NCI-H2029 (cell line): ENCODE data around the gene EPHA4.
"Not testable (repeated sequence)": the region's sequence is repeated elsewhere in the genome, so short reads cannot be mapped to it uniquely, and the experiment has no call there.

ENCODE experiments used
- DNase-seq: peaks from one replicate; lab custom pipeline; 2025; lab: John Stamatoyannopoulos, UW

The EPHA4 gene

DNA sequence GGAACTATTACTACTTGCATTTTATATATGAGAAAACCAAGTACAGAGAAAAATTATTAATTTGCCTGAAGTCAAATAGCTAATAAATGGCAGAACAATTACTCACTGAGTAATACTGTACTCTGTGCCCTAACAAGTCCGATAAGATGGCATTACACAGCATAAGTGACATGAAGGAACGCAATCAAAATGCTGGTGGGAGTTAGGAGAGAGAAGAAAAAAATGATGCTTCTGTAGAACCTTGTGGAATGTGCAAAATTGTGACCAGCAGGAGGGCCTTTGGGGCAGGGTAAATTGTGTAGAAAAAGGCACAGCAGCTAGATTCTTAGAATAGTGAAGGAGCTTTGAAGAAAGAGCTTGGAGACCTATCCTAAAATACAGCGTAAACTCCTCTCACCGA lies 32.9 kb downstream of the EPHA4 start:
- no peak for DNase-seq

DNA sequence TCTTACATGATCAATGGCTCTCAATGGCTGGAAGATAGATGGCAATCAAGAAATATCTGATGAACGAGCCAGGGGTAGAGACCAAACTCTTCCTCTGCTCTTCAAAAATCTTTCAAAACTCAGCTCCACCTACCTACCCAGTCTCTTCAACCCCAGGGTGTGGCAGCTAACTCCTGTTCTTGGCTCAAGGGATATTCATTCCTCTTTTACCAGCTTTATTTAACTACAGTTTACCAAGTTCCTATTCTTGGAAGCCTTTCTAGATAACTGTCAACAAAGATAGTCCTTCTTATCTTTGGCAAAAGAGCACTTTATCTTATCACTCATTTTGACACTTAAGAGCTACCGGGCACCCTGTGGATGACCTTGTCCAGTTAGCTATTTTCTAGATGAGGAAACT lies 36.3 kb downstream of the EPHA4 start:
- no peak for DNase-seq

DNA sequence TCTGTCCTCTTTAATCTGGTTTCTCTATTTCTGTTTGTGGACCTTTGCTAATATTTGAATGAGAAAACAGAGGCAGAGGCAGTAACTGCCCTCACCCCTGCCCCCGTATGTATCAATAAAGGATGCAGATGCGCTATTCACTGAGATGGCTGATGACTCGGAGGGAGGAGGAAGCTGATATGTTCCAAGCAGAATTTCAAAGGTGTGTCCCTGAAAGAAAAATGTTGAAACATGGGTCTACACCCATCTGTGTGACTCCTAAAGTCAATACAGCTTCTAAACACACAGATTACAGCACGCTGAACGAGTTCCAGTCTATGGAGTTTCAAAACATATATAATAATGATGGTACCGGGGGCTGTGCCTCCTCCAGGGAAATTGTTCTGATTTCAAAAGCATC lies 38.8 kb downstream of the EPHA4 start:
- DNase-seq, result no peak

DNA sequence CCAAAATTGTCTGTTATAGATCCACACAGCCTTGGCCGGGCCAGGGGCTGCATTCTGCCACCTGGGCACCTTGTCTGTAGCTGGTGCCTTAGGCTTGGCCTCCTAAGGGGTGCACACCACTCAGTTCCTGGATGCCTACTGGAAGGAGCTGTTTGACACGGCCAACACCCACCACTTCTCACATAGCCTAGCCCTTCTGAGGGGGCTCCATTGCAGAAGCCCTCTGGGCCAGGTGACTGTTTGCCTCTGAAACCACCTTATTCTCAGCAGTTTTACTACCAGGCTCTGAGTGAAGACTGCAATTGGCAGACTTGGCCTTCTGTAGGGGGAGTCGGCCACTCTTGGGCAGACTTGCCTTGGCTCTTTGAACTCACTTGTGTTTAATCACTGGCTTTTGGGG lies 39.5 kb downstream of the EPHA4 start:
- no peak for DNase-seq

DNA sequence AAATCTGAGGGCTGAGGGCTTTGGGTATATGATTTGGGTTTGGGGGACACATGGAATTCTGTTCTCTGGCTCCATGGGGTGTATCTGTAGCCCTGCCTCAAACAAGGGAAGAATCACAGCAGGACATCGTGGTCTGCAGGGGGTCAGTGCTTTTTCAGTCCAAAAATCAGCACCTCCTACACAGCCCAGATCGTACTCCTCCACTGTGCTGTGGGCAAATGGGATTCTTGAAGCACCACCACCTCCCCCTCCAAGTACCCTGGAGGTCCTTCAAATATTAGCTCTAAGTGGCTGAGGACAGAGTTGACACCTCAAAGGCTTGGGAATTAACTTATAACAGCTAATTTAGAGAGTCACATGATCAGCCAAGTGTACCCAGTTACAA lies 41.5 kb downstream of the EPHA4 start:
- no peak for DNase-seq

DNA sequence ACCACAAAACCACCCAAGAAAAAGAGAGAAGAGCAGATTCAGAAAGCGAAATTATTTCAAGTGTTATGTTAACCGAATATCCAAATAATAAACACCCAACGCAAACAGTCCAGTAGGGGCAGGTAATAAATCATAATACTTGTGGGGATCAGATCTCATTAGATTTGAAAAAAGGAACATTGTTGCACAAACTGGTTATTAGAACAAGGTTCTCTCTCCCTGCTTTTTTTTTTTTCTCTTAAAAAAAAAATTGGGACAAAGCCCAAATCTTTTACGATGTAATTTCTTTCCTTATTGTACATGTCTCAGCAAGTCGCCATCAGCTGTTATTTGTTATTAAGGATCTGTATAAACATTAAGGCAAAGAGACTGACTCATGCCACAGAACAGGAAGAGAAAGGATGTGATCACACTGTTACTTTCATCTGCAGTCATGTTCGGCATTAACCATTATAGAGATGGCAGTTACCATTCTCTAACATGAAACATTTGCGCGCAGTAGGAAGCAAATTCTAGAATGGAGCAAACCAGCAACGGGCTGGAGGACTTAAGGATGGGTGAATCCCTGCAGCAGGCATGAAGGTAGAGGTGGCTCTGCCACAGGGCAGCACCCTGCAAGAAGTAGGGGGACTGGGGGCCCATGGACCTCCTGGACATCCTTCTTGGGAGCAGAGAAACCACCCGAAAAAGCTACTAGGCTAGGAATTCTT lies 42.0 kb downstream of the EPHA4 start:
- no peak for DNase-seq

DNA sequence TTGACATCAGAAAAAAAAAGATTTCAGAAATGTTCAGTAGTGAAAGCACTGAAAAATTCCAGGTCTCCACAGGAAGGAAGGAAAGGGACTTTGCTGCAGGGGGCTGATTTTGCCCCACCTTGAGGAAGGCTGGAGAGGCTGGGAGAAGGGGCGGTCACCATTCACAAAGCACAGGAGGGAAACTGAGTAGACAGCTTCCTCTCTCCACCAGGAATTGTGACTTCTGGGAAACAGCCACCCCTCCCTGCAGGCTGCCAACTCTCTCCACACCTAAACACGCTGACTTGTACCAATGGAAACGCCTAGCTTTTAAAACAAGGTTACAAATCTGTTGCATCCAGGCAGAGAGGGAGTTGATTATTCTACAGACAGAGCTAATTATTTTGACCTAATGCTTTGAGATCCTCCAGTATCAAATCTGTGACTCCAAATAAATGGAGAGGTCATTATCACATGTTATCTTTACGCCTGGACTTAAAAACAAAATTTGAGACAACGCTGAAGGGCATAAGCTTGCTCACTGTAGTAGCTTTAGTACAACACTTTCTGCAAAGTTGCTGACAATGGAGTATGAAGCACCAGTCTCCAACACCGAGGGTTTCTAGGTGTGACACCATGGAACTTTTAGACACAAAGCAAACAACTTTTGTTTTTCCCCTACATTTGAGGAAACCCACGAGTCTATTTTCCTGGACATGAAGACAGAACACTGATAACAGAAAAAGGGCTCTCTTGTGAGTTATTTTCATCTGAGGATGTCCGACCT lies 42.7 kb downstream of the EPHA4 start:
- no peak for DNase-seq

DNA sequence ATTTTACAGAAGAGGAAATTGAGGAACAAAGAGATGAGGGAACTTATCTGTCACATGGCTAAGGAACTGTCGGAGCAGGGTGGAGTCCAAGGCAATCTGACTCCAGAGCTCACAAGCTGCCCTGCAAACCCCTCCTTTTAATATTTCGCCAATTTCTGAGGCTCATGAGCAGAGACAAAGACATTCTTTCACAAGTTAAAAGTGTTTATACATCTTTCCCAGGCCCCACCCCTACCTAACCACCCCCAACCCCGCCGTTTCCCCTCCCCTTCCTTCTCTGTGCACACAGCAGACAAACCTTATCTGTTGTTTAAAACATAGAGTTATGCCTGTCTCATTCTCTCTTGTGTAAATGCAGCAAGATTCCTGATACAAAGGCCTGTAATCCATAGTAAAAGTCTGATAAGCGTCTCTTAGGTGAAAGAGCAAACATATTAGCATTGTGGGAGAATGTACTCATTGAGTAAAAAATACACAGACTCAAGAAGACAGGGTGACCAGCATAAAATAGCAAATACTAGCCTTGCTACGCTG lies 44.3 kb downstream of the EPHA4 start:
- DNase-seq, result no peak

DNA sequence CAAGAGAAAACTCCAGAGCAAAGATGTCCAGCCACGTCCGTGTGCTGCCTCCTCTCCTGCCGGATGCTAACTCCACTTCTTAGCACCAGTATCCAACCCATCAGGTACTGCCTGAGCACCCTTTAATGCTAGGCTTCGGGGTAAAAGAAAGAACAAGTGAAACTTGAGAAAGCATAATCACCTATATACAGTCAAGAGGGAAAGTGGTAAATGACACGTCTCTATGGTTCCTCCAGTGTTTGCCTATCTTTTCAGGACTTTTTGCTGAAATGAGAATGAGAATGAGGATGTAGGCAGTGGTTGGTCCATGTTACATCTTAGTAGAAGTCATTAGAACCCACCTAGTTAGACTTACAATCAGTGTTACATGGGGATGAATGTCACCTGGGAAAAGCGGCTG lies 47.9 kb downstream of the EPHA4 start:
- no peak for DNase-seq

DNA sequence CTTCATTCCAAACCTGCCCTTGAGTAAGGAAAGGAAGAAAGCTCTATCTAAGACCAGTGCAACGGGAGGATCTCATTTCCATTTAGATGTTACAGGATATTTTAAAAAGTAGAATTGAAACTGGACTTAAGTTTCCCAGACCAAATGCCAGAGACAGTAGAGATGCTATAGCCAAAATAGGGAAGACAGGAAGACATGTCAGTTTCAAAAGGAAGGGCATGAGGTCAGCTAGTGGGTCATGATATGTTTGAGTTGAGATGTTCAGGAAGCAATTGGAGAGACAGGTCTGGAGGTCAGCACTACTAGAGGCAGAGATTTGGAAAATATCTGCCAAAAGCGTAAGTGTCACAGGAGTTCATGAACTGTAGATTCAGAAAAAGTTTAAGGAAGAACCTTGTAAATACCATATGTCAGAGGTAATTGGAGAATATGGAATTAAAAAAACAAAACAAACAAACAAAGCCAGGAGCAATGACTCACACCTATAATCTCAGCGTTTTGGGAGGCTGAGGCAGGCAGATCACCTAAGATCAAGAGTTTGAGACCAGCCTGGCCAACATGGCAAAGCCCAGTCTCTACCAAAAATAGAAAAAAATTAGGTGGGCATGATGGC lies 50.8 kb downstream of the EPHA4 start:
- DNase-seq, result no peak

DNA sequence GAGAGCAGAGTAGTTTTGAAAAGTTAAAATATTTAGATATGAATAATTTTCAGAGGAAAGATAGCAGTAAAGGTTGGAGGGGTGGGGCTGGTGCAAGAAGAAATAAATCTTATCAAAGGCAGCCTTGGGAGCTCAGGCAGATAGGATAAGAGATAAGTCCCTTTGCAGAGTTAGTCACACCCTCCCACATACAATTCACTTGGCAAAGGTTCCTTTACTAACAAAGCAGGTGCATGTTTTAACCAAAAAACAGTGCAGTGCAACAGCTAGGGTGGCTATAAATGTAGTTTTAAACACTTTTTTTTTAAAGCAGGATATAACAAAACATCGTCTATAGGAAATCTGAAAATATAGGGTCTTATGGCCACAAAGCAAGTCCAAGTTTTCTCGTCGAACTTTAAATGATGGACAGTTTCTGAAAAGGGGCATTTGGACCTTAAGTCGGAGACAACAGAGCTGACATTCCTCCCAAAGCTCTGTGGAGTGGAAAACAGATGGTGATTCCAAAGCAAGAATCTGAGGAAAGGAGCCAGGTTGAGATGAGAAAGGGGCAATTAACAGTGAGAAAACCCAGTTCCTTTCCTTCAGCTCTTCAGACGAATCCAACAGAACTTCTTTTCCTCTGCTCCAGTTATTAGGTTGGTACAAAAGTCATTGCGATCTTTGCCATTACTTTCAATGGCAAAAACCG lies 53.0 kb downstream of the EPHA4 start:
- no peak for DNase-seq

DNA sequence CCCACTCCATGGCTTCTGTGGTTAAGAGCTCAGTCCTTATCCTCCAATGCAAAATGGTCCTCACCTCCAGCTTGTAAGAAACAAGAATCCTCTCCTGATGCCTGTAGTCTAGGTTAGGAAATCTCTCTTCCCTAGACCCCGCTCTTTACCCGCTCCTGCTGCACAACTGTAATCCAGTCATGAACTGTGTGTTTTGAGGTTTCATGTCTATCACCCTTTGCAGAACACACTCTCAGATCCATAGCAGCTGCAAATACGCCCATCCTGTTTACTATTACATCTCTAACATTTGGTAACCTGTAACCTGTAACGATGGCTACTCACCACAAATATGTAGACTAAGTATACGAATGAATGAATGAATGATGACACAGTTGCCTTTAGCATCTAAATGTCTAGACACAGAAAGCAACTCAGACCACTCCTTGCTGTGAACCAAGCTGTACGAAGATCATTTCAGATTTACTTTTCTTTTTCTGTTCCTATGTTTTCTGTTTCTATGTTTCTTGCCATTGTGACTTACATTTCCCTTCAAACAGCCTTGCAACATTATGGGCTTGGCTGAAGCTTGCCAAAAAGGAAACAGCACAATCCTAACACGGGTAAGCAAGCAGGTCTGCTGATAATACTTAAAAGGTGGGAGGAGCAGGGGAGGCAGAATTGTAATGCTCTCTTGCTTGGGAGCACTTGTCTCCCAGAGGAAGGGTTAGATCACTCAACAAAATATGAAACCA lies 53.7 kb downstream of the EPHA4 start:
- DNase-seq, result peak; percentile 20

DNA sequence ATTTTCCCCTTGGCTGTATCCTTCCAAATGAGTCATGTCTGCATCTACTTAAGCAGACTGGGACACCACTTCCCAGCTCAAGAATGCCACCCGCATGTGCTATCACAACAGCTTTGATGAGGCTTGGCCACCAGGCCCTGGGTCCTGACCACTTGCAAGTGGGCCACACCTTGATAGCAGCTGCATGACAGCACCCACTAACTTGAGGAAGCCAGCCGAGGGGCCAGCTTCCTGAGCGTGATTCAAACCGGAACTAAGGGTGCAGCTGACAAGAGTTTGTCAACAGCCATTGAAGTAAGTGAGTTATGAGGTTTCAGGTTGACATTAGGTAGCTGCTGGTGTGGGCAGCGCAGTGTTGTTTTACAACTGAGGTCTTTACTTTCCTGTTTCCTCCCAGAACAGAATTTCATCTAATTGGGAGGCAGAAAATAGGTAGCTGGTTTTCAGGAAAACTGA lies 54.4 kb downstream of the EPHA4 start:
- peak; percentile 29 for DNase-seq

DNA sequence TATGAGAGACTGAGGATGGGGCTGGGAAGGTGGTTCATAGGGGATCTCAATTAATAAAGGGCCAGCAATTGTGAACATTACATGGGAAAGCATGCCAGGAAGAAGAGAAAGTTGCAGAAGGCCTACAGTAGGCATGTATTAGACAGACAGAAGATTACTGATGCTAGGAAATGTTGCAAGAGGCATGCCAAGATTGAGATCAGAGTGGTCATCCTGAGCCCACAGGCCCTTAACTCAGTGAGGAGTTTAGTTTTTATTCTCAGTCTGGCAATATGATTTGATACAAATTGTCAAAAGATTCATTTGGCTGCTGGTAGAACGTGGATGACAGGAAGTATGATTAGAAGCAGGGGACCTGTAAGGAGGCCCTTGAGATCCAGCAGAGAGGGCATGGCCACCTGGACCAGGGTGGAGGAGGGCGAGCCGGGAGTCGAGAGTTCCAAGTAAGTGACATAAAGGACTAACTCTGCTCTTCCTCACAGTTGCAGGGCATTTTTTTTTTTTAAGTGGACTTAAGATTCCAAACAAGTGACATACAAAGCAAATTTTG lies 54.9 kb downstream of the EPHA4 start:
- no peak for DNase-seq

DNA sequence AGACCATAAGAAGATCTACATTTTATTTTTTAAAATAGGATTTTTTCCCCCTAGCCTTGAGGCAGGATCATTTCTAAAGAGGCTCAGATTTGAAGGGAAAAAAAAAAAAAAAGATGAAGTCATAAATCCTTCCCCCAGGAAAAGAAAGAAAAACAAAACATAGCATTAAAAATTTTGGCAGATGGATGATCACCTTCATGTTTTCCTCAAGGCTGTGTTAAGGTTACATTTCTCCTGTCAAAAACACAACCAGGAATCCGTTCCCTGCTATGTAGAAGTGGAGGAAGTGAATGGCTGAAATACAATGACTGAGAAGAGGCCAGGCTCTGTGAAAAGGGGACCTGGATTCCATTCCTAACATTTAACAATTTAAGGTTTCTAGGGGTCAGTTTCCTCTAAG lies 56.2 kb downstream of the EPHA4 start:
- no peak for DNase-seq

DNA sequence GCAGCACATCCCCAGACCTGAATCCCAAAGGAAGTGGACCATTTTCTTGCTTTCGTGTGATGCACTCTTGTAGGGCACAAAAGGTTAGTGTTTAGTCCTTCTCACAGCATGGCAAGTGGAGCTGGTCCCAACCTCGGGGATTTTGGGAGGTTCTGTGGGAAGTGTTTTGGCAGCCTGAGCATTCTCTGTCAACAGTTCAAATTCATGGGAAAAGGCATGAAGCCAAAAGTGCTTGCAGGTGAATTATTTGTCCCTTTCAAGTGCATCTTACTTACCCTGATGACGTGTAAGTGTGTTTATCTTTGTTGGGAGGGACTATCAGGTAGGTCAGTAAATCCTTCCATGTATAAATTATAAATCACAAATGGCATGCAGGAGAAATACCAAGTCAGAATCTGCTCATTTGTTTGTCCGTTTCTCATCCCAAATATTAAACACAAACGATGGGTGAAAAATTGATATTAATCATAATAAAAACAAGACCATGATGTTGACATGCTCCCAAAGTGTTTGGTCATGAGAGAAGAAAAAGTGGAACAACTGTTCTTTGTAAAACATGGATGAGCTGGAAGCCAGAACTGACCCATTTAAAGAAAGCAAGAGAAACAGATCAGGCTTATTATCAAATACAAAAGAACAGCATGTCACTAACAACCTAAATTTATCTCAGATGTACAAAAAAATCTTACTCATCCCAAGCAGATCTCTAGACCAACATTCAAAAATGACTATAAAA lies 57.6 kb downstream of the EPHA4 start:
- DNase-seq, result peak; percentile 78

DNA sequence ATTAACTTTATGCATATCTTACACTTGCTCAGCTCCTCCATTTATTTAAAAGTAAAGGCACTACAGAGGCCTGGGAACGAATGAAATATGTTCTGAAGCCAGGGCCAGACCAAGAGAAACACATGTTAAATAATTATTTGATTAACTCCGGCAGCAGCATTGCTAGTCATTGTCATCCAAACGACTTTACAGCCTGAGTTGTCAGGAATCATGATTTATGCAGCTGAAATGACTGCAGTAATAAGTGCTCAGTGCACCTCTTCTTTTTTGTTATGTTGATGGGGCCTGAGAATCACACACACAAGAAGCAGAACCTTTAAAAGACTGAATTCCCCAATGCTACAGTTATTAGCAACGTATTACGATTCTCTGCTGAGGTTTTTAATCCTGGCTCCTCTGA lies 58.9 kb downstream of the EPHA4 start:
- no peak for DNase-seq

DNA sequence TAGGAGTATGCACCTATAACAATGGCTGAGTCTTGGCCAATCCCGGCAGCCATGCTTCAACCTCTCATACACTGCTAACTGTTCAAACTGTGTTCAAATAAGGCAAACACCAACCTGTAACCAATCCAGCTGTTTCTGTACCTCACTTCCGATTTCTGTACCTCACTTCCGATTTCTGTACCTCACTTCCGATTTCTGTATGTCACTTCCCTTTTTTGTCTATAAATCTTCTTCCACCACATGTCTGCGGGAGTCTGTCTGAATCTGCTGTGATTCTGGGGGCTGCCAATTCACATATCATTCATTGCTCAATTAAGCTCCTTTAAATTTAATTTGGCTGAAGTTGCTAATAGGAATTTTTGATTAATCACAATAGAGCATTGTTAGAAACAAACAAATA lies 60.8 kb downstream of the EPHA4 start:
- not testable (repeated sequence) for DNase-seq

DNA sequence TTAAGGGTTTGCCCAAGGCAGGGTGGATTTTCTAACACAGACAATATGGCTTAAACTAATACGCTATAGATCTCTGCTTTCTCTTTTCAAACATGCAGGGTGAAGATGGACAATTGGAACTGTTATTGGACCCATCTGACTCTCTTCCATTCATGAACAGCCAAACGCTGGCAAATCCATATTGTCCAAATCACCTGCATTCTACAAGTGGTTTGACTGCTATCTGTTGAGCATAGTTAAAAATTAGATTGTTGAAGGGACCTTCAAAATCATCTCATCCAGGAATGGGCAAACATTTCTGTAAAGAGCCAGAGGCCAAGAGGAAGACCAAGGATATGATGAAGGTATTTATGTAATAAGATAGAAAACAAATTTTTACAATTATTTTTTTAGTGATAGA lies 65.6 kb downstream of the EPHA4 start:
- DNase-seq, result no peak

DNA sequence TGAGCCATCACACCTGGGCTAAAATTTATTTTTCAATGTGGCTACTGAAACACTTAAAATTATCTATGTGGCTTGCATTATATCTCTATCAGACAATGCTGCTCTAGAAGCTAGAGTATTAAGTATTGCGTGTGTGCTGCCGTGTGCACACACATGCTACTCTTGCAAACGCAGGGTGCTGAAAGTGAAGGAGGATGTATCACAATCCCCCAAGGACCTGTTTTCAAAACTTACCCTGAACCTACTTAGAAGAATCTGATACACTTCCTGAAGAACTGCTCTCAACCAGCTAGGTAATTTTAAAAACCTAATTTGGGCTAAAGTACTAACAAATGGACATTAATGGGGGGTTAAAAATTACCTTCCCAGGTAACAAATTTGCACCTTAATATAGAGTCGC lies 66.5 kb downstream of the EPHA4 start:
- no peak for DNase-seq

DNA sequence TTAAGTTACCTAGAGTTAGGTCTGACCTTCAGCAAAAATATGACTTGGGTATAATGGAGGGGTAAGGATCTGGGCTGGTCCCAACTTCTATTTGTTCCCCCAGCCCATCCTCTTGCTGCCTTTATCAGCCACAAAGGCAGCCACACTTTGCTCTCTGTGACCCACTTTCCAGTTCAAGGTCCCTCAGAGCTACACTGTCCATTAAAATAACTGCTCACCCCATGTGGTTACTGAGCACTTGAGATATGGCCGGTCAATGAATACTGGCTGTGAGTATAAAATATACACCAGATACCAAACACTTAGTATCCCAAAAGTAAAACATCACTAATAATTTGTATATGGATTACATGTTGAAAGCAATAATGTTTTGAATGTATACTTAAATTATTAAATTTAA lies 67.2 kb downstream of the EPHA4 start:
- no peak for DNase-seq
